LNCAP (cell line): ENCODE data around the gene SLC51B.

Experiments
- TF ChIP-seq, protein P1 (sequence below): fragments of 450-650 bp; IDR thresholded peaks from 2 replicates; pipeline ENCODE4 v1.5.1; 2017; ENCODE audit warnings: mild to moderate bottlenecking

The SLC51B gene

DNA sequence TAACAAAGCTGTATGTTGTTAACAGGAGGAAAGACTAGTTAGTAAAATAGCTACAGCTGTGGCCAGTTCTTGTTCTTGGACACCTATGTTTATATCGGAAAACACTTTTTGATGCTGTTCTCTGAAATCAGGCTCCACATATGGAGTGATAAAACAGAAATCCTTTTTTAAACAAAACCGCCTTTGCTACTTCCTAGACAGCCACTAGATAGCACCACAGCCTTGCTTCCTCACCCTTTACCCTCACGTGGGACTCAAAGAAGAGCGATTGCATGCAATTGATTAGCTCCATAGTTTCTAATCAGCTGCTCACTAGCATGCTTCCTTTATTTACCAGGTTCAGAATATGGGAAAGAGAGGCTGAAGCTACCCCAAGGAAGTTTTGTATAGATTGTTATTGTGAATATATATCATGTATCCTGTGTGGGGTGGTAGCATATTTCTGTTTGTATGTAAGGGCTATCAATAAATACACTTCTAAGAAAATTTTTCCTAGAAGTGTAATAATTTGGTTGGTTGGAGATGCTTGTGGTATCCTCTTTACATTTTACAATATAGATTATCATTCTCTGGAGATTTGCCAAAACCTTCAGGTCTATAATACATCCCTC, 11.4 kb upstream of the SLC51B start:
- TF ChIP-seq, protein P1, sequence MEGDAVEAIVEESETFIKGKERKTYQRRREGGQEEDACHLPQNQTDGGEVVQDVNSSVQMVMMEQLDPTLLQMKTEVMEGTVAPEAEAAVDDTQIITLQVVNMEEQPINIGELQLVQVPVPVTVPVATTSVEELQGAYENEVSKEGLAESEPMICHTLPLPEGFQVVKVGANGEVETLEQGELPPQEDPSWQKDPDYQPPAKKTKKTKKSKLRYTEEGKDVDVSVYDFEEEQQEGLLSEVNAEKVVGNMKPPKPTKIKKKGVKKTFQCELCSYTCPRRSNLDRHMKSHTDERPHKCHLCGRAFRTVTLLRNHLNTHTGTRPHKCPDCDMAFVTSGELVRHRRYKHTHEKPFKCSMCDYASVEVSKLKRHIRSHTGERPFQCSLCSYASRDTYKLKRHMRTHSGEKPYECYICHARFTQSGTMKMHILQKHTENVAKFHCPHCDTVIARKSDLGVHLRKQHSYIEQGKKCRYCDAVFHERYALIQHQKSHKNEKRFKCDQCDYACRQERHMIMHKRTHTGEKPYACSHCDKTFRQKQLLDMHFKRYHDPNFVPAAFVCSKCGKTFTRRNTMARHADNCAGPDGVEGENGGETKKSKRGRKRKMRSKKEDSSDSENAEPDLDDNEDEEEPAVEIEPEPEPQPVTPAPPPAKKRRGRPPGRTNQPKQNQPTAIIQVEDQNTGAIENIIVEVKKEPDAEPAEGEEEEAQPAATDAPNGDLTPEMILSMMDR = peak; percentile 38; the same call in 1 of the 2 replicates

DNA sequence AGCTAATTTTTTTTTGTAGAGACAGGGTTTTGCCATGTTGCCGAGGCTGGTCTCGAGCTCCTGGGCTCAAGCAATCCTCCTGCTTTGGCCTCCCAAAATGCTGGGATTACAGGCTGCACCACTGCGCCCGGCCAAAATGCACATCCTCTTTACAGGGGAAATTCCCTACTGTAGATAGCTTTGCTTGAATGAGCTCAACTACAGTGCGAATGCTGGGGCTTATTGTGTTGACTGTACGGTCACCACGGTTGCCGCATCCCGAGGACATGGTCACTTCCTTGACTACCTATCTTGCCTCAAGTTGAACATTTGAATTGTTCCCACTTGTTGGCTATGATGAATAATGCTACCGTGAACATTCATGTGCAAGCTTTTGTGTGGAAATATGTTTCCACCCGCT, 10.5 kb upstream of the SLC51B start:
- TF ChIP-seq, protein P1 = no peak

DNA sequence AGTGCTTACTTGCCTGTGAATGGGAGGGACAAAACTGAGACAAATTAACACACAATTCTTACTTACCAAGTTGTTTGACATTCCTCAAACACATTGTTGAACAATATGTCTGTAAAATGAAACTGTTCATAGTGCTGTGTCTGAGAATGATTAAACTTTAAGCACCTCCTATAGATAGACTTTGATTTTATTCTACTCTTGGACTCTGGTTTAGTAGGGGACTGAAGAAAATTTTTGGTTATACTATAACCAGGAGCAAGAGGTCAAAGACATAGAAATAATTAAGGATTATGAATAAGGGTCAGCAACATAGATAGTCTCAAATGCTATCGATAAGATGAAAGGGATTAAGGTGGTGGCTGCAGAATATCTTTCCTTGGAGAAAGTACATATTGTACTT, 7.9 kb upstream of the SLC51B start:
- TF ChIP-seq, protein P1 = no peak

DNA sequence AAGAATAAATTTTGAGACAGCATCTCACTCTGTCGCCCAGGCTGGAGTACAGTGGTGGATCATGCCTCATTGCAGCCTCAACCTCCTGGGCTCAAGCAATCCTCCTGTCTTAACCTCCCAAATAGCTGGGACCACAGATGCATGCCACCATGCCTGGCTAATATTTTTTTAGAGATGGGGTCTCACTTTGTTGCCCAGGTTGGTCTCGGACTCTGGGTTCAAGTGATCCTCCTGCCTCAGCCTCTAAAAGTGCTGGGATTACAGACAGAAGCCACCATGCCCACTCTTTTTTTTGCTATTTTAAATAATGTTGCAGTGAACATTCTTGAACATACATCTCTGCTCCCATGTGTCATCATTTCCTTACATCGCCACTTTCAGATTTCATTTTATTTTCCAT, 6.8 kb upstream of the SLC51B start:
- TF ChIP-seq, protein P1 = no peak

DNA sequence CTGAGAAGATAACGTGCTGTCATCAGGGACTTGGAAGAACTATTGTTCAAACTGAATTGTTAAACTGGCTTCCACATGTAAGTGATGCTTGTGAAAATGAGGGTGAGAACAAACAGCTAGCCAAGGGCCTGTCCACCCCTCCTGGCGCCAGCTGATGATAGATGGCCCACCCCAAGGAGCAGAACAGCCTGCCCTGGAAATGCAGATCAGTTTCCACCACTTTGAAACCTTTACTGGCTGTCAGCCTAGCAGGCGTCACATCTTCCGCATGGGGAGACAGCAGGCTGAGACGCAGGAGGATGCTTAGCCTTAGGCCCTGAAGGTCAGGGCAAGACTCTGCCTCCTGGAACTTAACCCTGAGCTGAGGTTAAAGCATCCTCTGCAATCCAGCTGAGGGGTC, 6.4 kb upstream of the SLC51B start:
- TF ChIP-seq, protein P1 = no peak

DNA sequence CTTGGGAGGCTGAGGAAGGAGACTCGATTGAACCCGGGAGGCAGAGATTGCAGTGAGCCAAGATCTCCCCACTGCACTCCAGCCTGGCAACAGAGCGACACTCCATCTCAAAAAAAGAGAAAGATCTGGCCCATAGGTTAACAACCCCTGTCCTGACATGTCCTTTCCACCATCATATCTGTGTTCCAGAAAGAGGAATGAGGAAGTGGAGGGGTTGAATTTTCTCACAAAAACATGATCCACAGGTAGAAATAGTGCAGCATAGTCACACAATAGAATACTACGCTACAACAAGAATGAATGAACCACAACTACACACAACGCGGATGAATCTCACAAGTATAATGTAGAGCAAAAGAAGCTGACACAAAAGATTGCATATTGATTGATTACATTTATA, 4.7 kb upstream of the SLC51B start:
- TF ChIP-seq, protein P1 = no peak

DNA sequence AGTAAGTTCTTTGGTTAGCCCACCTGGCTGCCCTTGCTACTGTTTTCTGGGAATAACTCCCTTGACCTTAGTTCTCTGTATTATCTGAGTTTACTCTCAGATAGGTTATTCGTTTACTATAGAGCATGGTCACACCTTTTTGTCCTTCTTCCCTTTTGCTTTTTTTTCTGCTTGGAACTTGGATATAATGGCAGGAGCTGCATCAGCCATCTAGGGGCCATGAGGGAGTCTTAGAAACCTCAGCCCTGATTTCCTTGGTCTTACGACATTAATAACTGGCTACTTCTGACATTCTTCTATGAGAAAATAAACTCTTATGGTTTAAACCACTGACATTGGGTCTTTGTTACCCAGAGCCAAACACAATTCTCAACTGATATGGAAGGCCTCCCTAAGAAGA, 3.4 kb upstream of the SLC51B start:
- TF ChIP-seq, protein P1 = no peak

DNA sequence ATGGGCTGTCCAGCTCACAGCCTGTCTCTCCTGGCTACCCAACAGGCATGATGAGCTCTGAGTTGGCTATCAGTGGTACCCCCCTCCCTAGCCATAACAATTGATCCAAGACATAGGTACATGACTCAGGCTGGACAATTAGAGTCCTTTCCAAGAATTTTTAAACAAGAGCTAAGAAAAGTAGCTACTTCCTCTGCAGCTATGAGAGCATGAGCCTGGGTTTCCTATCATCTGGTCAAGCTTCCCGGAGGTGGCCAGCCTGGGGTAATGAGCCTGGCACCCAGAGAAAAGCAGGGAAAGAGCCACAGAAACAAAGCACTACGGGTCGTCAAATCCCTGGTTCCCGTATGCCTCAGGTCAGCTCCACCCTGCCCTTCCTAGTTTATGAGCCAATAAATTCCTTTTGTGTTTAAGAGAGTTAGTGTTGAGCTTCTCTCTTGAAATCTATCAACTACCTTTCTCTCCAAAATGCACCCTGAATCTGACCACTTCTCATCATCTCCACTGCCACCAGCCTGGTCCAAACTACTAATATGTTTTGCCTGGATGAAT, 2.3 kb upstream of the SLC51B start:
- TF ChIP-seq, protein P1 = no peak
